Activated CD4-positive, alpha-beta T cell treated with anti-CD3 and anti-CD28 coated beads, Interleukin-2, amount 50 U/mL, for 4 hours (primary cell): ENCODE measurements around the gene ZNF532.

Source experiments
- DNase-seq, 2 experiments: peaks; one replicate each; pipeline ENCODE4 v3.0.0-alpha.2; 2020

The ZNF532 gene

DNA sequence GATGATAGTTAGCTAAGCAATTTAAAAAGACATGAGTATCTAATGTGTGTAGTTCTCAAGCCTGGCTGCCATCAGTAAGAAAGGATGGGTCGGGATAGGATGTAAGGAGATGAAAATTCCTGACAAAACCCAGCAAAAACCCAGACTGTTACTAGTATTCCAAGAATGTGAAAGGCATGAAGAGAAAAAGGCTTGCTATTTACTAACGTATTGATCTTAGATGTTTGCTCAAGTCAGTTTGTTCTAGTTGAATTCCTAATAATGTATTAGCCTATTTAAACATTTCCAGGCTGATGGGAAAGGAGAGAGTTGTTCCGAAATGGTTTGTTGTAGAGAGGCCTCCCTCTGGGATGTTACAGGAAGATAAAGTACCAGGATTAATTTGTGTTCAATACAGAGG is 88.2 kb downstream of the ZNF532 start:
- DNase-seq = no peak

DNA sequence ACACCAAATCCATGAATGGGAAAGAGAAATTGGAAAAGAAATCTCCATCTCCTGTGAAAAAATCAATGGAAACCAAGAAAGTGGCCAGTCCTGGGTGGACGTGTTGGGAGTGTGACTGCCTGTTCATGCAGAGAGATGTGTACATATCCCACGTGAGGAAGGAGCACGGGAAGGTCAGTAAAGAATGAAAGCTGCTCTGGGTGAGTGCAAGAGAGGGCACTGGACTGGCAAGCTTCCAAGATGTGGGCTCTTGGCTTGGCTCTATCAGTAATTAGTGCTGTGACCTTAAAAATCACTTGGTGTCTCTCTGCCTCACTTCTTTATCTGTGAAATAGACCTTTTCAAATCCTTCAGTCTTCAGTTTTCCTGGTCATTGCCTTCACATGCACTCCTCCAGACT is 89.0 kb downstream of the ZNF532 start:
- no peak for DNase-seq

DNA sequence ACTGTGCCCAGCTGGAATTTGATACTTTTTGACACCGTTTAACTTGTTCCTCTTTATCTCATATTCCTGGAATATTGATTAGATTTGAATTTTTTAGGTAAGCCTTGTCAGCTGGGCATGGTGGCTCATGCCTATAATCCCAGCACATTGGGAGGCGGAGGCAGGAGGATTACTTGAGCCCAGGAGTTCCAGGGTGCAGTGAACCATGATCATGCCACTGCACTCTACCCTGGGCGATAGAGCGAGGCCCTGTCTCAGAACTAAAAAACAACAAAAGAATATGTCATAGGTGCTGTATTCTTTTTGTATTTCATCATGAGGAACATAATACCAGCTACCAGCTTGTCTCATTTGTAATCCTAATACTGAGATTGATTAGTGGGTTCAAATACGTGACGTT is 90.3 kb downstream of the ZNF532 start:
- no peak for DNase-seq

DNA sequence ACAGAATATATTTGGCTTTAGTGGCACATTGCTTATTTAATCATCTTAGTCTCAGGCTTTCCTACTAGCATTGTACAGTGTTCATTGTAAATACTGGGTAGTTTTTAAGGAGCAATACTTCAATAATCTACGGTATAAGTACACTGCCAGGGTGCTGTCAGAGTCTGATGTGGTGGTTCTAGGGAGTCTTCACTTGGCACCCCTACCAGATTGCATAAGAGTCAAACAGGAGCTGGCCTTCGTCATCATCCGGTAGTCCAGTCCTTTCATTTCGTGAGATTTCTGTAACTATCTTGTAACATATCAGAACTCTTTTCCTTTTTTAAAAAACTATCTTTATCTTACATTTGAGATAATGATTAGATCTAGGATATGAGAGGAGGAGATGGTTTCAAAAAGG is 91.1 kb downstream of the ZNF532 start:
- no peak for DNase-seq

DNA sequence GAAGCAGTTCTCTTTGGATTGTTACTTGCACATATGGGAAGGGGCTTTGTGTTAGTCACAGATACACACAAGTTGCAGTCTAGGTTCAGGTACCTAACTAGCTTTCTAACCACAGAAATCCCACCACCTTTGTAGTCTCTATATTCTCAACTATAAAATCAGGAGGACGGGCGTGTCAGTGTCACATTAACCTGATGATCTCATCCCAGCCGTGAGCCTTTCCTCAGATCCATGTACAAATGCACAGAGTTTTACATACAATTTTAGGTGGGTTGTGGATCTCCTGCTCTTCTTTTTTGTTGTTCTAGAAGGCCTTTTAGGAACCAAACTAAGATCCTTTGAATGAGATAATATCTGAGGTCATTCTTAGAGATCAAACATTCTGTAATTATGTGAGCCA is 94.0 kb downstream of the ZNF532 start:
- no peak for DNase-seq

DNA sequence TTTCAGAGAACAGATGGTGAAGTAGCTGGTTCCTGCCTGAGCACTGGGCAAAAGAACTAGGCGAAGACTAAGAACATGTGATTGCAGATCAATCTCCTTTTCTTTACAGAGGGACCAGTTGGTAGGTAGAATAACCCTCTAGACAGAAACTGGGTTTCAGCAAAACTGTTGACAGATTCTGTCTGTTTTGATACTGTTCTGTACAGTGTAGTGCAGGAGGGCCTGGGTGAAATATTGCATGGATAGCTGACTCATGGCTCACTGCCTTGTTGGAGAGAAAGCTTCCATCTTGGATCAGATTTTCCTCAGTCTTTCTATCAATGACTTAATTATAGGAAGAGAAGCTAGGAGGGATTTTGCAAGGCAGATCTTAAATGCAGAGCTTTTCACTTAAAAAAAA is 95.8 kb downstream of the ZNF532 start:
- DNase-seq = no peak

DNA sequence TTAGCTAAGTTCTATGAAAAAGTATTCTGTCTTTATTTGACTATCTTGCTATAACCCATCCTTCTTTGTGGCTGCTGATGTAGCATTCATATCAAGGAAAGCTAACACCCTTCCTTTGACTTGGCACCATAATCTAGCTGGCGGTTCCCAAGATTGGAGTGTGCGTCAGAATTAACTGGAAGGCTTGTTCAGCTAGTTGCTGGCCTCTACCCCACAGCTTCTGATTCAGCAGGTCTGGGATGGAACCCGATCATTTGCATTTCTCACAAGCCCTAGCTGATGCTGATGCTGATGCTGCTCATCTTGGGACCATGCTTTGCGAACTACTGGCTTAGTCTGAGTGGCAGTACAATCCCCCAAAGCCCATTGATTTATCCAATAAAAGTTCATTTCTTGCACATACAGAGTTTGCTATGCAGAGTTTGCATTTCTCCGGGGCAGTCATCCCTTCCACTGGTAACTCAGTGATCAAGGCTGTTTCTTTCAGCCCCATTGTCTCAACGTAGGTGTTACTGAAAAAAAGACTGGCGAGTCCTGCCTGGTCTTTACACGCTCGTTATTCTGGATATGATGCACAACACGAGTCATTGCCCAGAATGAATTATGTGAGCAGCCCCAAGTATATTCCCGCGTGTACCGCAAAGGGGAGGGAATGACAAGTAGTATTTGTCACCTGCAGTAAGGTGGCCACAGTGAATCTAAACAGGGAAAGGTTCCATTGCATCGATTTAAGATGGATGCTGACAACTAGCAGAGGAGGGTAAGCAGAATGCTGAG is 96.5 kb downstream of the ZNF532 start:
- no peak for DNase-seq

DNA sequence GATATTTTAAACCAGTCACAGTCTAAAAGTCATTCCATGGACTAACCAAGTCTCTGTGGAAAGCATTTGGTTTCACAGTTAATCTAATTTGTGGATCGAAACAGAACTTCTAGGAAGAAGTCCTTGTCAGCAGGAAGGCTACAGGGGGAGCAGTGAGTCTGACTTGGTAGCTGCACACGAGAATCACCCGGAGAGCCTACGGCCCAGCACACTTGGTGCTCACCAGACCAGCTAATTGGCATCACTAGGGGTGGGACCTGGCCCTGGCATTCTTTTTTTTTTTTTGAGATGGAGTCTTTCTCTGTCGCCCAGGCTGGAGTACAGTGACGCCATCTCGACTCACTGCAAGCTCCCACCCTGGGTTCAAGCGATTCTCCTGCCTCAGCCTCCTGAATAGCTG is 97.7 kb downstream of the ZNF532 start:
- no peak for DNase-seq

DNA sequence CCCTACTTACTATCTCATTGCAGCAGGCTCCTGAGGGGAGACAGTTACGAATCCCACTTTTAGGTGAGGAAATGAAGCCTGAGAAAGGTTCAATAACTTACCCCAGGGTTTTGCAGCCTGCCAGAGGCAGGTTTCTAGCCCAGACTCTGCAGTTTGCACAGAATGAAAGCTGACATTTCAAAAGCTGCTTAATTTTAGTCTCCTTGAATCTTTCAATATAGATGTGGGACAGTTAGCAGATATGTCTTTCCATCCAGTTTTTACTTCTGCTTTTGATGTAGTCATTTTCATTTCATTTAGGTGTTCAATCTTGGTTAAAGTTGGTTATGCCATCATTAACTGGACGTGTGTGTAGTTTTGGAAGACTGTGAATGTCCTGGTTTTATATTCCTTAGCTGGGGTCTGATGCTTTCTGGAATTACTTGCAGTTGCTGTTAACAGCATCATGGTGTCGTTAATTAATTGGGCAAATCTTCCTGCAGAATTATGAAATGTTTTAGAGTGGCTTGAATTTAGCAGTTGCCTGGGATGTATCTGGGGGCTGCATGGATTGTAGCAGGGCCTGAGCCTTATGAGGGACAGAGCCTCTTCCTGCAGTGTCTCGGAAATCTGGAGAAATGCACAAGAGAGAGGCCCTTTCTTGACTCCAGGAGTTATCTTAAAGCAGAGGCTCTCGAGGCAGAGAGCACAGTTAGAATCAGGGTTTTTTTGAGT is 100.8 kb downstream of the ZNF532 start:
- DNase-seq = no peak

DNA sequence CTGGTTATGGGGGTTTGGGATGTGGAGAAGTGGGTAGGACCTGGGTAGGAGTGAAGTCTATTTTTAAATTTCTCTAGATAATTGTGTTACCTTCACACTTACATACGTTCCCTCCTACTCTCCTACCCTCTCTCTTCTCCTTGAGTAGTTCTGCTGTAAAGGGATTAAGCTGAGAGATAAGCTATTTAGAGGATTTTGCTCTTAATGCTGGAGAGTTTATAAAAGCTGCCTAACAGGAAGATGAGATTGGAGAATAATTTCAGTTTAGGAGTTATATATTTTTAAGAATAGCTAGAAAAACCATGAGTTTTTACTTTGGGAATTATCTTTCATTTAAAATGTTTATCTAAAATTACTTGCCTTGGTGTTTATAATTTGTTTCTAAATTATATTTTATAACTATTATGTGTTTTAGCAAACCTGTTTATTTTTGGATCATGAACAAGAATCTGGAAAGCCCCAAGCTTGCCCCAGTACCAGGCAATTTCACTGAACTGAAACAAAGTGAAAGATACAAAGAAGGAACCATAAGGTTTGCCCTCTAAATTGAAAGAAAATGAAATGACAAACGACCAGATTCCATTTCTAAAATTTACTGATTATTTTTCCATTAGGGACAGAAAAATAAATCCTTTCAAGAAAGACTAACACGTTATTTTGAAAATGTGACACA is 101.5 kb downstream of the ZNF532 start:
- no peak for DNase-seq

DNA sequence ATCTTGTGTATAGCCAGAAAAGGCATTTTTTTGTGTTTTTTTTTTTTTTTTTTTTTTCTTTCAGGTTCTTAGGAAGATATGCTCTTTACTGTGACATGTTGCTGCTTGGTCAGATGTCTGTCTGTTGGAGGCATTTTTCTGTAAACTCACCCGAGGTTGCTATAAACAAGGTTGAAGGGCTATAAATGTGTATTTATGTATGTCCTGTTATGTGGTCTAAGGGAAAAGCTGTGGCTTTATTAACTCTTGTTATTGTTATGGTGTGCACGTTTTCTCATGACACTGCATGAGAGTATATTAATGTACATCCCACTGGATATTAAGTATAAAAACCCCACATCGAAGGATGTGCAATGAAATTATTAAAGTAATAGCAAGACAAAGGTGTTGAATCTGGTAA is 102.0 kb downstream of the ZNF532 start:
- no peak for DNase-seq

DNA sequence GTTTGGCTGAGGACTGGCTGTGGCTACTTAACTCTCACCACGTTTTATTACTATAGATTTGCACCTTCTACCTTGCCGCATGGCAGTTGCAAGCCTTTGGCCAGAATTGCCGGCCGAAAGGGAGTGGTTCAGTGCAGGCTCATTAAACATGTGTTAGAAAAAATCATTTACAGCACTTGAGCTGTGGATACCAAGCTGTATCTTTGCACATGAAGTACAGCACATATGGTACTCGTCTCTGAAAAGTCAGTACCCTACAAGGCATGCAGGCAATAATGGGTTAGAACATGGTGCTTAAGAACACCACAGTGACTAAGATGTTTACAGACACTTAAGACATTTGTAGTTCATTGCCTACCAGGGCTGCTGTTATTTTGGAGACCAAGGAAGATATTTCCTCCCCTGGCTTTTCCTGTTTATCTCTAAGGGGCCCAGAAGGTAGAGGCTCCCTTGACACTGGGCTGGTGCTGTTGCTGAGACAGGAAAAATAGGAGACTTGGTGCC is 103.1 kb downstream of the ZNF532 start:
- DNase-seq = no peak

DNA sequence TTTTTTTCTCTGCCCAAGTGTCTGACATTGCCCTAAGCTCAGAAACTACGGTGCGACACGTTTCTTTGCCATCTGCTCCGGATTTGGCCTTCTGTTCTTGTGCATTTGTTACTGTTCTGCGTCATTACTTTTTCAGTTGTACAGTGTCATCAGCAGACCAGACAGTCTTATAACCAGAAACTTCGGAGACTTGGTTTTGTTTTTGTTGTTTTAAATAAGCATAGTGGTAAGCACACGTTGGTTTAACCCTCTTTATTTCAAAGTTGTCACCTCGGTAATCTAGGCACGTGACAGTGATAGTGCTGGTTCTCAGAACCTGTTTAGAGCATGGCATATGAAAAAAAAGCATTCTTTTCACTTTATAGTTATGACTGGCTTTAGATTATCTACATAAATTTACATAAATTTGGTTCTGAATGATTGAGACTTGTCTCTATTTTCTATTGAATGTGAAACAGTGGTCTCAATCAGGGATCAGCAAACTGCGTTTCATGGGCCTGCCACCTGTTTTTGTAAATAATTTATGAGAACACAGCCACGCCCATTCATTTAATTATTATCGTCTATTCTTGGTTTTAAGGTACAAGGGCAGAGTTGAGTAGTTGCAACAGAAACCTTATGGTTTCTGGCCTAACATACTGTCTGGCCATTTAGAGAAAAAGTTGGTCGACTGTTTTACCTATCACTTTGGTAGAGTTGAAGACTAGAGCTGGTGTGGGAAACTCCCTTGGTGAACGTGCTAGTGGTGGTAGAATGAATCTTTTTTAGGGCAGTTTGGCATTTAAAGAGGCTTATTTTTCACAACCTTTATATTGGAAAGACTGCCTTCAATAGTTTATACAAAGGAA is 106.5 kb downstream of the ZNF532 start:
- DNase-seq = no peak

DNA sequence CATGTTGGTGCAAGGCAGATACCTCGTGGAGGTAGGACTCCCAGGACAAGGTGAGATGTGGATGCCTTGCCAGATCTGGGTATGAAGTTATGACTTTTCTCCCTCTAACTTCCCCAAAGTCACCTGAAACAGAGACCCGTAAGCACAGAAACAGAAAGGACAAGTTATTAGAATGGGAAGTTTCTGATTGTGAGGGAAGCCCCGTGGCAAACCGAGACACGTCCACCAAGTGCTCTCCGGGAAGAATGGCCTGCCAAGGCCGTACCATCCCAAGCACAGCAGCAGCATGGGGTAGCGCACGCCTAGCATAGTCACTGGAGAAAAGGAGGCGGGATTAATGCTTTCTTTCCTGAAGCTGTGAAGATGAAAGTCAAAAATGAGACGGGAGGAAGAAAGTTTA is 110.6 kb downstream of the ZNF532 start:
- no peak for DNase-seq

DNA sequence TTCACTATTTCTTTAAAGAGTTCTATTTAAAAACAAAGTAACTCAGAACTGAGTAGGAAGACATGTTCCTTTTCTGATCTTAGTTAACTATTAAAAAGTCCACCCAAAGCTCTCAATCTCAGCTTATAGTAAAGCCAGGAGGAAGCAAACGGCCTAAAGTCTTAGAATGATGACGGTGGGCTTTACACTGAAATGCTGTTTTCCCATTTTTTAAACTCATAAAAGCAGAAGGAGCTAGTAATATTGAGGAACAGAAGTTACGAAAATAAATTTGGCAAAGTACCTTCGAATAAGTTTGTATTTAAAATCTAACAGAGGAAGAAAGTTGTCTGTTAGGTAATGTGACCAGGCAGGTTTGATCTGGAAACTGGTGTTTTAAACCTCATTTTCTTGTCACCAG is 111.1 kb downstream of the ZNF532 start:
- DNase-seq = no peak

DNA sequence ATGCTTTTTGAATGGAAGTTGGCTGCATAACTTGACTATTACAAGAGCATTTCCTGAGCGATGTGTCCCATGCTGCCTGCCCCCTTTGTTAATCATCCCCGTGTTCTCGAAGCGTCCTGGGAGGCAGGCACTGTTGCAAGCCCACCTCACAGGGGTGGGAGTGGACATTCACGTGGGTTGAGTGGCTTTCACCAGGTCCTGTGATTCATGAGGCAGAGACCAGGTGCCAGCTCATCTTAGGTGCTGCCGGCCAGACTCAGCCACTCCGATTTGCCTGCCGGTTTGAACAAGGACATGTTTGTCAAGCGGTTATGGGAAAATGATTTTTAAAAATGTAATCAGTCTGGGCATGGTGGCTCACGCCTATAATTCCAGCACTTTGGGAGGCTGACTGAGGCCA is 112.5 kb downstream of the ZNF532 start:
- no peak for DNase-seq

DNA sequence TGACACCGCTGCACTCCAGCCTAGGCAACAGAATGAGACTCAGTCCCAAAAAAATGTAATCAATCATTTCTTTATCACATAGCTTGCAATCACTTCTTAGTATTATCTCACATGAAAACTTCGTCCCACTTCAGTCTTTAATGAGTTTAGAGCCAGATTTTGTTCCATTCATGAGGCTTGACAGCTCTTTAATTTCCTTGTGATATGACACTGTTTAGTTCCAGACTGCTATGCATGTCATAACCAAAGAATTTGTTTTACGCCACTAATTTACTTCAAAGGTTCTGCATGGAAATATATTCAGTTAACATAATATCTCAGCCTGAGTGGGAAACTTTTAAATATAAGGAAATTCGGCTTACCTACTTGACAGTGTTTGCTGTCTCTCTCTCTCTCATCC is 113.1 kb downstream of the ZNF532 start:
- DNase-seq = no peak

DNA sequence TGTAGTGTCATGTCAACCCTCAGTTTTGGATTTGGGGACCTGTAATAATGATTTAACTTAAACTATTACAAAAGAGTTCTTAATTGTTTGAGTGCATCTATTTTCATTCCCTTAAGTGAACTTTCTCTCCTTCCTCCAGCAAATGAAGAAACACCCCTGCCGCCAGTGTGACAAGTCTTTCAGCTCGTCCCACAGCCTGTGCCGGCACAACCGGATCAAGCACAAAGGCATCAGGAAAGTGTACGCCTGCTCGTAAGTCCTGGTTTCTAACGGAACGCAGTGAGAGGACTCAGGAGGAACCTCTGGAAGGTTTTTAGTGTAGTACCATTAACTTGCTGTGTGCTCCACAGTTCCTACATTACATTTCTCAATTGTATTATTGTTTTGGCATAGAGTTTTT is 114.2 kb downstream of the ZNF532 start:
- DNase-seq = no peak

DNA sequence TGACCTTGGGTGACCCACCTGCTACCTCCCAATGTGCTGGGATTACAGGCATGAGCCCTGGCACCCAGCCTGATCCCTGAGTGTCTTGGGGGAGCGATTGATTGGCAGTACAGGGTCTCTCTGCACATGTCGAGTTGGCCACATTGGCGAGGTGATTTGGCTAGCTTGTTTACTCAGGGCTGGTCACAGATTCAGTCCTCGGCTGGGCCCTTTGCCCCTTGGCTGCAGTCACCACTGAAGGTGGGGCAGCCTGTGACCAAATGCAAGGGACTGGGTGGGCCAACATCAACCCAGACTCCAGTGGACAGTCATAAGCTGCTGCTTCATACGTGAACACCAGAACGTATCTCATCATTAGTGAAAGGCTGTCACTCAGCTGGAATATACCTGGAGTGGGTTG is 114.9 kb downstream of the ZNF532 start:
- no peak for DNase-seq

DNA sequence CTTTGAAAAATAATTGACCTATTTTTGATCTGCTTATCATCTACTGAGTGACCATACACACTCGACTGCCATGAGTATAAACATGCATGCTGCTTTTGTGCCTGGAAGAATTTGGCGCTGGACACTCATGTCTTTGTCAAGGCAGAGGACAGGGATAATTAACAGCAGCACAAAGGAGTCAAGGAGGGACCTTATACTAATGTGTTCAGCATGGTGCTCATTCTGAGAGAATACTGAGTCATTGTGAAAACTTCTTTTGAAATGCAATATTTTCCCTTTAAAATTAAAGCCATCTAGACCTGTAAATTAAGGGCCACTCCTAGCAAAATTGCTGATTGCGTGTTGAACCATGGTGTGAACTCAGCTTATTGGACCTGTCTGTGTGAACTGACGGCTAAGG is 116.3 kb downstream of the ZNF532 start:
- DNase-seq = no peak

DNA sequence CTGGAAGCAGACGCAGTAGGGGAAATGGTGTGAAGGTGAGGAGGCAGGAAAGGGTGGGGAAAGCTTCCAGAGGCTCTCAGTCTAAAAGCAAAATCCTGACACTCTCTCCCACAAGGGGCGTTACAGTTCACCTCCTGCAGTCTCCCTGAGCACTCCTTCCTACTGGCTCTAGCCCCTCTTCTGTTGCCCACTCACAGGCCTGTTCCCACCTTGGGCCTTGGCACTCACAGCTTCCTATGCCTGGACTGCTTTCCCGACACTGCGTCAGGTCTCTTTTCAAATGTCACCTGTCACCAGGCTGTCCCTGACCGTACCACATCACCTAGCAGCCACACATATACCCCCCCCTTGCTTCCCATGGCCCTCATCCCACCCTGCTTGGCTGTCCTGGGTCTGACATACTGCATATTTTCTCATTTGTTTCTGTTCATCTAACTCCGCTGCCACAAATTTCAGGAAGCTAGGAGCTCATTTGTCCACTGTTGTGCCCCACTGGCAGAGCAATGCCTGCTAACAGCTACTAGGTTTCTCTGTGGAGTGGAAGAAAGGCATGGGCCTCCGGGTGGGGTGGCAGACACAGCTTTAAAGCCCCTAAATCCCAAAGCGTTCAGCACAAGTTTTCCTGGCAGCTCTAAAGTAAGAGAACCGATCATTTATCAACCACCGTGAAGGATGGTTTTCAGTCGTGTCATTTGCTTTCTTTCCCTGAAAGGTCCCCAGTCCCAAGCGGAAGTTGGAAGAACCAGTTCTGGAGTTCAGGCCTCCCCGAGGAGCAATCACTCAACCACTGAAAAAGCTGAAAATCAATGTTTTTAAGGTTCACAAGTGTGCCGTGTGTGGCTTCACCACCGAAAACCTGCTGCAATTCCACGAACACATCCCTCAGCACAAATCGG is 118.8 kb downstream of the ZNF532 start:
- DNase-seq = no peak

DNA sequence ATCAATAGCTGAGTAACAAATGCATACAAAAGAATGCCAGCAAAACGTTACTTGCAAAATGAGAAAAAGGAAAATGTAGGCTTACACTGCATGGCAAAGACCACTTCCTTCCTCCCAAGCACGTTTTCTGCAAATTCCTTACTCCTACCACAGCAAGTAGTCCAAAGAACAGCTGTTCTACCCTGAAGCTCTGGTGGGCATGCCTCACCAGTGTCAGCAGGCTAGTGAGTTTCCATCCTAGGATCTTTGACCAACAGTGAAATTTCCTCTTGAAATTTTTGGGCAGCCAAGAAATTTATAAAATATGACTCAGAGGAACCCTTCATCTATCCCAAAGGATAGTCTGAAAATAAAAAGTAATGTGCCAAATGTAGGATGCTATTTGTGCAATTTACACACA is 123.9 kb downstream of the ZNF532 start:
- DNase-seq = no peak
